ENCODE measurements around the gene TPO. TPM values are rescaled to one million over a fixed set of nuclear protein-coding genes. Genes with fewer than 3 reads are reported as not detected.

Gene TPO
- total RNA-seq, 2 donors from 2014 or later: not detected

DNA sequence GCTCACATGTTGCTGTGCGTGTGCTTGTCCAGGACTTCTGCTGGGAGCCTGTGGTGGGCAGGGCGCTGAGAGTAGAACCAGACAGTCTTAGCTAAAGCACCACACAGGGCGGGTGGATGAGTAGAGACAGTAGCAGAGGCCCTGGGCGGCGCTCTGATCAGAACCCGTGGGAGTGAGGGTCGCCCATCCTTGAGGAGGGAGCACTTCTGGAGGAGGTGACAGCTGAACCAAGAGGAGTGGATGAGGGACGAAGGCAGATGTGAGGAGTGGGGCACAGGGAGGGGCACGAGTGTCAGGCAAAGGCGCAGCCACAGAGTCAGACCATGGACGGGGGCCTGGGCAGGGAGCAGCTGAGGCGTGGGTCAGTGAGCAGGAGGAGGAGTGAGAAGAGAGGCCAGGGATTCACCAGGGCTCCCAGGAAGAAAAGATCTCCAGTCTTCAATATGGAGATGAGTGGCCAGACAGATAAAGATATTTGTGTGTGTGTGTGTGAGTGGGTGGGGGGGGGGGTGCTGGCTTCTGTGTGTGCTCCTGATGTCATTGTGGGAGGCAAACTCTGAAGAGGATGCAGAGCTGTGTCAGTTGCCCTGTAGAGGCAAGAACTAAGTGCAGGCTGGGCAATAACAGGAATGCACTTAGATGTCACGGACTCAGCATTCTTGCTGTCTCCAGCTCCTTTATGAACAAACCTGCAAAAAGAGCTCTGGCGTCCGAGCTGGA is 79.6 kb downstream of the TPO start:
- H3K27ac Mint-ChIP-seq: no peak overlapping the region
- Histone ChIP-seq H3K36me3 (ENCODE audit: control insufficient read depth, insufficient read depth, low read length) (no peaks in the 10 kb centered on the region), H3K4me1 (ENCODE audit: control insufficient read depth, insufficient read depth, low read length) (no peaks in the 10 kb centered on the region), H3K9ac (ENCODE audit: extremely low read depth, low read length, poor library complexity, severe bottlenecking) (no peak overlapping the region), H3K4me3 (ENCODE audit: low read length) (no peak overlapping the region), H3K27me3 (ENCODE audit: control insufficient read depth, insufficient read depth, low read length, poor library complexity, severe bottlenecking) (no peaks in the 10 kb centered on the region), H3K9me3 (ENCODE audit: control insufficient read depth, low read length) (no peaks in the 10 kb centered on the region), H3K27ac (ENCODE audit: low read depth, low read length) (no peak overlapping the region)
- H3K4me3 Mint-ChIP-seq: no peak overlapping the region
- no peaks in the 10 kb centered on the region for H3K27me3 Mint-ChIP-seq (ENCODE audit: insufficient read depth)
- no peaks in the 10 kb centered on the region for H3K4me1 Mint-ChIP-seq
- no peaks in the 10 kb centered on the region for H3K36me3 Mint-ChIP-seq (ENCODE audit: low read depth)
- TF ChIP-seq, protein P1, sequence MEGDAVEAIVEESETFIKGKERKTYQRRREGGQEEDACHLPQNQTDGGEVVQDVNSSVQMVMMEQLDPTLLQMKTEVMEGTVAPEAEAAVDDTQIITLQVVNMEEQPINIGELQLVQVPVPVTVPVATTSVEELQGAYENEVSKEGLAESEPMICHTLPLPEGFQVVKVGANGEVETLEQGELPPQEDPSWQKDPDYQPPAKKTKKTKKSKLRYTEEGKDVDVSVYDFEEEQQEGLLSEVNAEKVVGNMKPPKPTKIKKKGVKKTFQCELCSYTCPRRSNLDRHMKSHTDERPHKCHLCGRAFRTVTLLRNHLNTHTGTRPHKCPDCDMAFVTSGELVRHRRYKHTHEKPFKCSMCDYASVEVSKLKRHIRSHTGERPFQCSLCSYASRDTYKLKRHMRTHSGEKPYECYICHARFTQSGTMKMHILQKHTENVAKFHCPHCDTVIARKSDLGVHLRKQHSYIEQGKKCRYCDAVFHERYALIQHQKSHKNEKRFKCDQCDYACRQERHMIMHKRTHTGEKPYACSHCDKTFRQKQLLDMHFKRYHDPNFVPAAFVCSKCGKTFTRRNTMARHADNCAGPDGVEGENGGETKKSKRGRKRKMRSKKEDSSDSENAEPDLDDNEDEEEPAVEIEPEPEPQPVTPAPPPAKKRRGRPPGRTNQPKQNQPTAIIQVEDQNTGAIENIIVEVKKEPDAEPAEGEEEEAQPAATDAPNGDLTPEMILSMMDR (conservative IDR thresholded peaks at IDR 0.05): no peak
- no peak for DNase-seq
- H3K9me3 Mint-ChIP-seq: no peaks in the 10 kb centered on the region
- 87 to 88% methylated on average over 14 to 15 of the region's 15 CpGs for WGBS, 2 experiments (ENCODE audit: insufficient coverage in 1 of 2, insufficient read length in 1 of 2)

DNA sequence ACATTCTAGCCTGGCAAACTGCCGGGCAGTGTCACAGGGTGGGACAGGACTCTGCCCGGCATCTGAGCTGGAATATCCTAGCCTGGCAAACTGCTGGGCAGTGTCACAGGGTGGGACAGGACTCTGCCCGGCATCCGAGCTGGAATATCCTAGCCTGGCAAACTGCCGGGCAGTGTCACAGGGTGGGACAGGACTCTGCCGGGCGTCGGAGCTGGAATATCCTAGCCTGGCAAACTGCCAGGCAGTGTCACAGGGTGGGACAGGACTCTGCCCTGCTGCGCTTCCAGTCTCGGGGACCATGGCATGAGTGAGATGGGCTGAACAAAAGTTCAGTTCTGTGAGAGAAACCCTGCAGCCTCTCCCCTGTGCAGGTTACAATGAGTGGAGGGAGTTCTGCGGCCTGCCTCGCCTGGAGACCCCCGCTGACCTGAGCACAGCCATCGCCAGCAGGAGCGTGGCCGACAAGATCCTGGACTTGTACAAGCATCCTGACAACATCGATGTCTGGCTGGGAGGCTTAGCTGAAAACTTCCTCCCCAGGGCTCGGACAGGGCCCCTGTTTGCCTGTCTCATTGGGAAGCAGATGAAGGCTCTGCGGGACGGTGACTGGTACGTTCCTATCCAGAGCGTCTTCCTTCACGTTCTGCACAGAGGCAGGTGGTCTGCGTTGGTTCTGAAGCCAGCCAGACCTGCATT is 80.3 kb downstream of the TPO start:
- 90% methylated on average over 21 to 24 of the region's 24 CpGs for WGBS, 2 experiments (ENCODE audit: insufficient coverage in 1 of 2, insufficient read length in 1 of 2)
- Histone ChIP-seq H3K27ac (ENCODE audit: low read depth, low read length) (no peak overlapping the region), H3K4me3 (ENCODE audit: low read length) (no peak overlapping the region), H3K4me1 (ENCODE audit: control insufficient read depth, insufficient read depth, low read length) (no peaks in the 10 kb centered on the region), H3K9me3 (ENCODE audit: control insufficient read depth, low read length) (no peaks in the 10 kb centered on the region), H3K9ac (ENCODE audit: extremely low read depth, low read length, poor library complexity, severe bottlenecking) (no peak overlapping the region), H3K27me3 (ENCODE audit: control insufficient read depth, insufficient read depth, low read length, poor library complexity, severe bottlenecking) (no peaks in the 10 kb centered on the region), H3K36me3 (ENCODE audit: control insufficient read depth, insufficient read depth, low read length) (no peaks in the 10 kb centered on the region)
- Mint-ChIP-seq H3K9me3 (no peaks in the 10 kb centered on the region), H3K36me3 (ENCODE audit: low read depth) (no peaks in the 10 kb centered on the region), H3K4me1 (no peaks in the 10 kb centered on the region), H3K27ac (no peak overlapping the region), H3K27me3 (ENCODE audit: insufficient read depth) (no peaks in the 10 kb centered on the region), H3K4me3 (no peak overlapping the region)
- TF ChIP-seq, protein P1 (conservative IDR thresholded peaks at IDR 0.05): no peak
- no peak for DNase-seq

DNA sequence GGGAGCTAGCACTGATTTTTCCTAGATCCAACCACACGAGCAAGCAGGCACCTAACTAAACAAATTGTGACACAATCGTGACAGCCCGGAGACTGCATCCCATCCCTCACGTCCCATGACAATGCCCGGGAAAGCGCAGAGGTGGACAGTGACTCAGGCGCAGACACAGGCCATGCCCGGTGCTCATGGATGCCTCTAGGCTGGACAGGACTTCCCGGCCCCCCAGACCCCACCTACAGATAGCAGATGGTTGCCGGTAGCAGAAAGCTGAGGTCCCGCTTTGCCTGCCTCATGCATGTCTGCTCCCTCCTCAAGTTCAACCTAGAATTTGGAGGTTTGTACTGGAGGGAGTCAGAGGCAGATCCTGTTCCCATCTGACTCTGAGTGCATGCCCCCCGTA is 81.0 kb downstream of the TPO start:
- no peaks in the 10 kb centered on the region for H3K36me3 ChIP-seq (ENCODE audit: control insufficient read depth, insufficient read depth, low read length)

More for the DNA sequence above, 81.0 kb downstream of the TPO start:
- H3K9me3 Mint-ChIP-seq: no peaks in the 10 kb centered on the region
- no peak for DNase-seq
- no peak overlapping the region for H3K27ac Mint-ChIP-seq
- Histone ChIP-seq H3K27ac (ENCODE audit: low read depth, low read length) (no peak overlapping the region), H3K4me3 (ENCODE audit: low read length) (no peak overlapping the region), H3K9me3 (ENCODE audit: control insufficient read depth, low read length) (no peaks in the 10 kb centered on the region), H3K4me1 (ENCODE audit: control insufficient read depth, insufficient read depth, low read length) (no peaks in the 10 kb centered on the region), H3K9ac (ENCODE audit: extremely low read depth, low read length, poor library complexity, severe bottlenecking) (no peak overlapping the region), H3K27me3 (ENCODE audit: control insufficient read depth, insufficient read depth, low read length, poor library complexity, severe bottlenecking) (no peaks in the 10 kb centered on the region)
- no peak overlapping the region for H3K4me3 Mint-ChIP-seq
- no peaks in the 10 kb centered on the region for H3K36me3 Mint-ChIP-seq (ENCODE audit: low read depth)
- no peaks in the 10 kb centered on the region for H3K27me3 Mint-ChIP-seq (ENCODE audit: insufficient read depth)
- 89 to 97% methylated on average over 6 to 12 of the region's 12 CpGs for WGBS, 2 experiments (ENCODE audit: insufficient coverage in 1 of 2, insufficient read length in 1 of 2)
- H3K4me1 Mint-ChIP-seq: no peaks in the 10 kb centered on the region
- TF ChIP-seq, protein P1 (conservative IDR thresholded peaks at IDR 0.05): no peak
